Measurements from ENCODE around the gene RAPGEF1. TPM values are rescaled to one million over a fixed set of nuclear protein-coding genes. Genes with fewer than 3 reads are reported as not detected.
A peak's percentile ranks its signal among the peaks of the same experiment; 100 is the strongest.

Gene RAPGEF1
- total and polyA plus RNA-seq, 2 experiments from 2014 or later: 9.9 to 82.8 TPM

- H3K27me3 ChIP-seq (ENCODE audit: insufficient read depth): no peaks in the 10 kb centered on the region
- no peaks in the 10 kb centered on the region for H3K9me2 ChIP-seq (ENCODE audit: insufficient read depth)
- no peak overlapping the region for H2AFZ ChIP-seq
- ATAC-seq (no peak), DNase-seq (ENCODE audit: low spot score) (no peak)
- H3K36me3 ChIP-seq (ENCODE audit: insufficient read depth): no peaks in the 10 kb centered on the region
- H3K27ac Mint-ChIP-seq: peak overlapping the region; percentile 9; the same call in 1 of the 2 replicates
- H3K36me3 Mint-ChIP-seq (ENCODE audit: low read depth): 0 out of 3 replicates have a peak, but pooled peaks cover 3% of the 10 kb centered on the region
- peaks cover 94% of the 10 kb centered on the region for H3K79me2 ChIP-seq (replicated peaks; ENCODE audit: insufficient read depth)
- H3K27ac ChIP-seq (ENCODE audit: low read depth): peak overlapping the region; percentile 59; the same call in 1 of the 2 replicates
- peaks cover 23% of the 10 kb centered on the region for H4K20me1 ChIP-seq (replicated peaks; ENCODE audit: insufficient read depth)
- H3K4me3 ChIP-seq: no peak overlapping the region
- no peaks in the 10 kb centered on the region for H3F3A ChIP-seq (replicated peaks; ENCODE audit: low read depth)
- peaks cover 51% of the 10 kb centered on the region for H3K4me1 ChIP-seq (ENCODE audit: insufficient read depth)
- H3K4me3 Mint-ChIP-seq: no peak overlapping the region
- peaks cover 7% of the 10 kb centered on the region for H3K27me3 Mint-ChIP-seq (ENCODE audit: insufficient read depth, low read depth, poor library complexity)
- no peaks in the 10 kb centered on the region for H3K9me3 Mint-ChIP-seq
- peaks cover 70% of the 10 kb centered on the region for H3K4me1 Mint-ChIP-seq
- peak overlapping the region; percentile 32; the same call in 1 of the 2 replicates for H3K4me2 ChIP-seq
- TF ChIP-seq EZH2 (IDR thresholded peaks at IDR 0.05; ENCODE audit: low read depth, unreplicated experiment) (no peak), ZNF331 (CRISPR knock-in tag; IDR thresholded peaks at IDR 0.05; ENCODE audit: low read depth) (no peak), REST (IDR thresholded peaks at IDR 0.05; ENCODE audit: unreplicated experiment) (no peak), NANOG (IDR thresholded peaks at IDR 0.05; ENCODE audit: borderline replicate concordance) (no peak), ETS1 (IDR thresholded peaks at IDR 0.05) (no peak), POLR2AphosphoS5 (IDR thresholded peaks at IDR 0.05; ENCODE audit: low read depth) (no peak), ZNF462 (CRISPR knock-in tag; IDR thresholded peaks at IDR 0.05) (no peak), ZNF114 (CRISPR knock-in tag; IDR thresholded peaks at IDR 0.05) (no peak), CTCF (conservative IDR thresholded peaks at IDR 0.05; ENCODE audit: low read depth in 2 of 2) (no peak), JUNB (IDR thresholded peaks at IDR 0.05; ENCODE audit: unreplicated experiment) (no peak), CREB1 (CRISPR knock-in tag; IDR thresholded peaks at IDR 0.05; ENCODE audit: low read depth) (no peak), STAT1 (IDR thresholded peaks at IDR 0.05; ENCODE audit: unreplicated experiment) (no peak), EZH2phosphoT487 (IDR thresholded peaks at IDR 0.05; ENCODE audit: unreplicated experiment) (no peak)
Observed at GRCh38 chr9:131731237-131731636, 8.6 kb downstream of the RAPGEF1 start.
